GM12878 (cell line): ENCODE data around the gene ZCCHC24. TPM values are rescaled to one million over a fixed set of nuclear protein-coding genes. Genes with fewer than 3 reads are reported as not detected.

Source experiments
- ATF2 ChIP-seq: IDR thresholded peaks from 2 replicates; pipeline ENCODE4 v1.6.1; 2012; ENCODE audit warnings: low read length, inconsistent platforms
- BRCA1 ChIP-seq: IDR thresholded peaks from 2 replicates; pipeline ENCODE4 v1.6.1; 2011; ENCODE audit warnings: low read depth, low read length, improper control_type of control experiment
- CUX1 ChIP-seq: IDR thresholded peaks from 2 replicates; pipeline ENCODE4 v1.6.1; 2012; ENCODE audit warnings: improper control_type of control experiment, low read depth, low read length; ENCODE audit not compliant: insufficient replicate concordance
- ESRRA ChIP-seq: IDR thresholded peaks from 2 replicates; pipeline ENCODE4 v1.6.1; 2012; ENCODE audit warnings: mild to moderate bottlenecking, low read length, improper control_type of control experiment
- IKZF1 ChIP-seq: fragments of 450-650 bp; conservative IDR thresholded peaks from 2 replicates; pipeline ENCODE4 v1.6.1; 2017; ENCODE audit warnings: antibody characterized with exemption, mild to moderate bottlenecking
- MYC ChIP-seq: IDR thresholded peaks from 2 replicates; pipeline ENCODE4 v1.6.1; 2011; ENCODE audit warnings: mild to moderate bottlenecking, low read length, moderate library complexity, inconsistent platforms; ENCODE audit not compliant: insufficient read depth, insufficient replicate concordance, insufficient read length, severe bottlenecking
- POLR2AphosphoS5 ChIP-seq: IDR thresholded peaks from 2 replicates; pipeline ENCODE4 v1.6.1; 2011; ENCODE audit warnings: mild to moderate bottlenecking, low read length, inconsistent platforms
- SPI1 ChIP-seq: IDR thresholded peaks from 2 replicates; pipeline ENCODE4 v1.6.1; 2011; ENCODE audit warnings: low read depth, mild to moderate bottlenecking, low read length, moderate library complexity, borderline replicate concordance; ENCODE audit not compliant: insufficient read depth
- STAT1 ChIP-seq: fragments of 450-650 bp; conservative IDR thresholded peaks from 2 replicates; pipeline ENCODE4 v1.6.1; 2014; ENCODE audit warnings: antibody characterized with exemption, mild to moderate bottlenecking
- ZSCAN29 ChIP-seq: fragments of 450-650 bp; IDR thresholded peaks from 2 replicates; pipeline ENCODE4 v1.6.1; 2017; ENCODE audit warnings: mild to moderate bottlenecking, moderate library complexity
- ZZZ3 ChIP-seq: IDR thresholded peaks from 2 replicates; pipeline ENCODE4 v1.6.1; 2011; ENCODE audit warnings: low read depth; ENCODE audit not compliant: control insufficient read depth, insufficient read length
- polyA plus RNA-seq, 11 experiments: library from polyadenylated mRNA; depleted of rRNA in 4 of 11; unstranded in 6 of 11; stranded (reverse) in 5 of 11; fragments of >200 nt; fragmentation: Nextera tagmentation in 4 of 11; fragmentation: Illumina TruSeq in 1 of 11; extraction: Ambion mirVana in 4 of 11; extraction: Trizol in 1 of 11; gene quantifications; 1 replicate in 1 of 11; 2 replicates in 10 of 11; pipeline versions ENCODE4 v1.2.1 to v1.2.3, GENCODE V29; 2011 to 2016; ENCODE audit warnings: inconsistent platforms in 2 of 11, missing spikeins in 2 of 11, low read depth in 1 of 11
- total RNA-seq, 4 experiments: library from RNA; depleted of rRNA in 3 of 4; stranded (reverse); fragments of >200 nt in 3 of 4; fragmentation: Illumina TruSeq in 1 of 4; extraction: Trizol in 1 of 4; gene quantifications; 2 replicates each; pipeline versions ENCODE4 v1.2.1 to v1.2.3, GENCODE V29; 2013 to 2021
- TF ChIP-seq, protein P1 (sequence below): fragments of 450-650 bp; IDR thresholded peaks from 2 replicates; pipeline ENCODE4 v1.6.1; 2016; ENCODE audit warnings: mild to moderate bottlenecking
- TF ChIP-seq, protein P2 (sequence below): IDR thresholded peaks from 2 replicates; pipeline ENCODE4 v1.6.1; 2012; ENCODE audit warnings: mild to moderate bottlenecking, low read depth, low read length
- TF ChIP-seq, protein P3 (sequence below): fragments of 450-650 bp; IDR thresholded peaks from 2 replicates; pipeline ENCODE4 v1.6.1; 2017; ENCODE audit warnings: antibody characterized with exemption, mild to moderate bottlenecking, moderate library complexity

ZCCHC24 gene
- total and polyA plus RNA-seq, 10 of the 15 experiments (the other 5 are each of a cell fraction or from before 2014, with no cell fraction given) = 0.02 to 0.62 (median 0.04) TPM; not detected in 4

DNA sequence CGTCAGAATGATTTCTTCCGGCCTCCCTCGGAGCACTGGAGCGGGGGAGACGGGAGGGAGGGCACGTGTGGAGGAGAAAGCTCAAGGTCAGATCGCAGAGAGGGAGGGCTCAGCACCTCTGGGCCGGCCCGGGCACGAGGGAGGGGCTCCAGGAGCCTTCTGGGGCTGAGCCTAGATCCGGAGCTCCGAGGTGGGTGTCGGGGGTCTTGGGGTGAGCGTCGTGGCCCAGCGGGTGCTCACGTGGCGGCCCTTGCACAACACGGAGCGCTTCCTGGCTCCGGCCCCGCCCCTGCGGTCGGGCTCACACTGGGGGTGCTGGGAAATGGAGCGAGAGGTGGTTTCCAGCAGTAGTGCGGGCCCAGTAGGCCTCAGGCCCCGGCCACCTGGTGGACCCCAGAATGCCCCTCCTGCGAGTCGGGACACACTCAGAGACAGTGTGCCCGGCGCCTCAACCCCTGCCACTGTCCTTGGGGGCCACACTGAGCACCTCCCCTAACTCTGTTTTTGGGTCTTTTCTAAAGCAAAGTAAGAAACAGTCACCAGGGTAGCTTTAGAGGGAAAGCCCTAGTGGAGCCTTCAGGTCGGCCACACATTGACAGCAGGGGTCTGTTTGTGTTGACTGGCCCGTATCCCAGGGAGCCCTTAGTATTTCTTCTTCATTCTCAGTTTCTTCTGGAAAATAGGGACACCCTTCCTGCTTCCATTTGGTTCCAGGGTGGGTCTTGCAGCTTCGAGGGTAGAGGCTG lies 97.4 kb downstream of the ZCCHC24 start (continued):
- TF ChIP-seq, protein P1, sequence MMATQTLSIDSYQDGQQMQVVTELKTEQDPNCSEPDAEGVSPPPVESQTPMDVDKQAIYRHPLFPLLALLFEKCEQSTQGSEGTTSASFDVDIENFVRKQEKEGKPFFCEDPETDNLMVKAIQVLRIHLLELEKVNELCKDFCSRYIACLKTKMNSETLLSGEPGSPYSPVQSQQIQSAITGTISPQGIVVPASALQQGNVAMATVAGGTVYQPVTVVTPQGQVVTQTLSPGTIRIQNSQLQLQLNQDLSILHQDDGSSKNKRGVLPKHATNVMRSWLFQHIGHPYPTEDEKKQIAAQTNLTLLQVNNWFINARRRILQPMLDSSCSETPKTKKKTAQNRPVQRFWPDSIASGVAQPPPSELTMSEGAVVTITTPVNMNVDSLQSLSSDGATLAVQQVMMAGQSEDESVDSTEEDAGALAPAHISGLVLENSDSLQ = no peak
- TF ChIP-seq CUX1 (no peak), POLR2AphosphoS5 (peak; percentile 16), BRCA1 (no peak), ZSCAN29 (no peak), MYC (peak; percentile 90), ATF2 (no peak), STAT1 (no peak), IKZF1 (no peak; the same call in 1 of the 2 replicates), ESRRA (peak; percentile 73; the same call in 1 of the 2 replicates), SPI1 (0 out of 2 replicates have a peak, but pooled peaks have one; percentile 15), ZZZ3 (no peak)
- TF ChIP-seq, protein P2, sequence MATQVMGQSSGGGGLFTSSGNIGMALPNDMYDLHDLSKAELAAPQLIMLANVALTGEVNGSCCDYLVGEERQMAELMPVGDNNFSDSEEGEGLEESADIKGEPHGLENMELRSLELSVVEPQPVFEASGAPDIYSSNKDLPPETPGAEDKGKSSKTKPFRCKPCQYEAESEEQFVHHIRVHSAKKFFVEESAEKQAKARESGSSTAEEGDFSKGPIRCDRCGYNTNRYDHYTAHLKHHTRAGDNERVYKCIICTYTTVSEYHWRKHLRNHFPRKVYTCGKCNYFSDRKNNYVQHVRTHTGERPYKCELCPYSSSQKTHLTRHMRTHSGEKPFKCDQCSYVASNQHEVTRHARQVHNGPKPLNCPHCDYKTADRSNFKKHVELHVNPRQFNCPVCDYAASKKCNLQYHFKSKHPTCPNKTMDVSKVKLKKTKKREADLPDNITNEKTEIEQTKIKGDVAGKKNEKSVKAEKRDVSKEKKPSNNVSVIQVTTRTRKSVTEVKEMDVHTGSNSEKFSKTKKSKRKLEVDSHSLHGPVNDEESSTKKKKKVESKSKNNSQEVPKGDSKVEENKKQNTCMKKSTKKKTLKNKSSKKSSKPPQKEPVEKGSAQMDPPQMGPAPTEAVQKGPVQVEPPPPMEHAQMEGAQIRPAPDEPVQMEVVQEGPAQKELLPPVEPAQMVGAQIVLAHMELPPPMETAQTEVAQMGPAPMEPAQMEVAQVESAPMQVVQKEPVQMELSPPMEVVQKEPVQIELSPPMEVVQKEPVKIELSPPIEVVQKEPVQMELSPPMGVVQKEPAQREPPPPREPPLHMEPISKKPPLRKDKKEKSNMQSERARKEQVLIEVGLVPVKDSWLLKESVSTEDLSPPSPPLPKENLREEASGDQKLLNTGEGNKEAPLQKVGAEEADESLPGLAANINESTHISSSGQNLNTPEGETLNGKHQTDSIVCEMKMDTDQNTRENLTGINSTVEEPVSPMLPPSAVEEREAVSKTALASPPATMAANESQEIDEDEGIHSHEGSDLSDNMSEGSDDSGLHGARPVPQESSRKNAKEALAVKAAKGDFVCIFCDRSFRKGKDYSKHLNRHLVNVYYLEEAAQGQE = no peak
- TF ChIP-seq, protein P3, sequence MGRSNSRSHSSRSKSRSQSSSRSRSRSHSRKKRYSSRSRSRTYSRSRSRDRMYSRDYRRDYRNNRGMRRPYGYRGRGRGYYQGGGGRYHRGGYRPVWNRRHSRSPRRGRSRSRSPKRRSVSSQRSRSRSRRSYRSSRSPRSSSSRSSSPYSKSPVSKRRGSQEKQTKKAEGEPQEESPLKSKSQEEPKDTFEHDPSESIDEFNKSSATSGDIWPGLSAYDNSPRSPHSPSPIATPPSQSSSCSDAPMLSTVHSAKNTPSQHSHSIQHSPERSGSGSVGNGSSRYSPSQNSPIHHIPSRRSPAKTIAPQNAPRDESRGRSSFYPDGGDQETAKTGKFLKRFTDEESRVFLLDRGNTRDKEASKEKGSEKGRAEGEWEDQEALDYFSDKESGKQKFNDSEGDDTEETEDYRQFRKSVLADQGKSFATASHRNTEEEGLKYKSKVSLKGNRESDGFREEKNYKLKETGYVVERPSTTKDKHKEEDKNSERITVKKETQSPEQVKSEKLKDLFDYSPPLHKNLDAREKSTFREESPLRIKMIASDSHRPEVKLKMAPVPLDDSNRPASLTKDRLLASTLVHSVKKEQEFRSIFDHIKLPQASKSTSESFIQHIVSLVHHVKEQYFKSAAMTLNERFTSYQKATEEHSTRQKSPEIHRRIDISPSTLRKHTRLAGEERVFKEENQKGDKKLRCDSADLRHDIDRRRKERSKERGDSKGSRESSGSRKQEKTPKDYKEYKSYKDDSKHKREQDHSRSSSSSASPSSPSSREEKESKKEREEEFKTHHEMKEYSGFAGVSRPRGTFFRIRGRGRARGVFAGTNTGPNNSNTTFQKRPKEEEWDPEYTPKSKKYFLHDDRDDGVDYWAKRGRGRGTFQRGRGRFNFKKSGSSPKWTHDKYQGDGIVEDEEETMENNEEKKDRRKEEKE = no peak
